ENCODE data around the gene CDKN2C.

GRCh38 chr1:51002516-51002915 lies 32.5 kb downstream of the CDKN2C start:
- TF ChIP-seq POLR2AphosphoS5 (IDR thresholded peaks at IDR 0.05; ENCODE audit: low read depth) = no peak
- no peak for TF ChIP-seq CTCF (IDR thresholded peaks at IDR 0.05; ENCODE audit: insufficient read depth, low read length)
- TF ChIP-seq REST (IDR thresholded peaks at IDR 0.05; ENCODE audit: insufficient replicate concordance, low read depth) = no peak
